ENCODE results near the gene FAM13B. TPM values are rescaled to one million over a fixed set of nuclear protein-coding genes. Genes with fewer than 3 reads are reported as not detected.

Gene FAM13B
- total and polyA plus RNA-seq, 9 of the 15 experiments (the other 6 are each of a cell fraction or from before 2014, with no cell fraction given) = 2.3 to 21.6 (median 14.1) TPM

GRCh38 chr5:137960819-137961218, 72.1 kb downstream of the FAM13B start (continued):
- TF ChIP-seq MXD1 (CRISPR knock-in tag; IDR thresholded peaks at IDR 0.05; ENCODE audit: borderline replicate concordance, poor library complexity, severe bottlenecking) (no peak), ARID1B (IDR thresholded peaks at IDR 0.05) (peak; percentile 31; the same call in 1 of the 2 replicates), SMARCA4 (IDR thresholded peaks at IDR 0.05) (peak; percentile 25; the same call in 1 of the 2 replicates), NCOA4 (IDR thresholded peaks at IDR 0.05; ENCODE audit: partially characterized antibody) (no peak), NCOR1 (IDR thresholded peaks at IDR 0.05) (no peak), ZNF436 (CRISPR knock-in tag; IDR thresholded peaks at IDR 0.05) (no peak), TFAM (CRISPR knock-in tag; conservative IDR thresholded peaks at IDR 0.05) (no peak), STAT5A (IDR thresholded peaks at IDR 0.05; ENCODE audit: borderline replicate concordance, low read length) (no peak), GATAD2B (IDR thresholded peaks at IDR 0.05; ENCODE audit: borderline replicate concordance) (no peak), MTF1 (CRISPR knock-in tag; IDR thresholded peaks at IDR 0.05; ENCODE audit: borderline replicate concordance) (no peak), ZFP30 (CRISPR knock-in tag; IDR thresholded peaks at IDR 0.05; ENCODE audit: borderline replicate concordance) (no peak), ZNF76 (CRISPR knock-in tag; IDR thresholded peaks at IDR 0.05; ENCODE audit: borderline replicate concordance) (no peak), BRD4 (IDR thresholded peaks at IDR 0.05) (no peak), U2AF2 (optimal IDR thresholded peaks at IDR 0.05; ENCODE audit: low read depth, low read length) (no peak), HDAC6 (IDR thresholded peaks at IDR 0.05; ENCODE audit: low read depth, low read length) (no peak), TAF9B (IDR thresholded peaks at IDR 0.05; ENCODE audit: partially characterized antibody) (no peak), MNT (conservative IDR thresholded peaks at IDR 0.05) (peak in 1 of 2 experiments; percentile 24; a peak in 1 of 4 replicates), ZNF395 (CRISPR knock-in tag; IDR thresholded peaks at IDR 0.05) (no peak), FOXK2 (conservative IDR thresholded peaks at IDR 0.05 in 1 of 2, IDR thresholded peaks at IDR 0.05 in 1 of 2; ENCODE audit: low read depth in 2 of 2) (no peak), PKNOX1 (IDR thresholded peaks at IDR 0.05) (peak; percentile 38; the same call in 1 of the 2 replicates), TRIM25 (IDR thresholded peaks at IDR 0.05; ENCODE audit: borderline replicate concordance) (no peak), KLF13 (tag; IDR thresholded peaks at IDR 0.05; ENCODE audit: borderline replicate concordance, low read depth) (no peak), SMAD3 (CRISPR knock-in tag; conservative IDR thresholded peaks at IDR 0.05) (no peak), POLR2H (tag; IDR thresholded peaks at IDR 0.05; ENCODE audit: low read depth) (no peak)
